Measurements from ENCODE around the gene BMP2.

The BMP2 gene

DNA sequence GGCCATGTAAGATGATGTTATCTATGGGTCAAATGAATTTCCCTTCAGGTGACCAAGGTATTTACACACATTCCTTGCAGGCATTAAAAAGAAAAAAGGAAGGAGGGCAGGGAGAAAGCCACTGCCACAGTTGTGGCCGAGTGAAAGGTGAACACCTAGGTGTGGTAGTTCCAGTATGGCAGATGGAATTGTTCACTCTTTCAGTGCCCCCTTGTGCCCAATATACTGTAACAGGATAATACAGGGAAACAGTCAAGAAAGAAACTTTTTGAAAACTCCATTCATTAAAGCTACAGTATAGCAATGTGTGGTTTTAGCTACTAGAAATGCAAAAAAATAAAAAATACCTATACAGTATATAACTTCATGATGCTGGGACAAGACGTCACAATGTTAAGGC, 52.1 kb downstream of the BMP2 start:
- ChIA-PET POLR2A (no interaction called here), CTCF (no interaction called here)
- no peak for DNase-seq (ENCODE audit: extremely low spot score)
- TF ChIP-seq CTCF (IDR thresholded peaks at IDR 0.05; ENCODE audit: control extremely low read depth, extremely low read depth, low read depth, missing control alignments), result no peak

- ChIA-PET CTCF (interaction anchor here (0.8 to 1.5 kb wide), 5 partner anchors 9 to 1898 kb away, joined by 3 to 4 read pairs (median 3); no protein-coding TSS in a partner anchor), POLR2A (no interaction called here)
- DNase-seq (ENCODE audit: extremely low spot score), result no peak
- TF ChIP-seq CTCF (IDR thresholded peaks at IDR 0.05; ENCODE audit: control extremely low read depth, extremely low read depth, low read depth, missing control alignments), result no peak
These were observed 56.9 kb downstream of the BMP2 start for GRCh38 chr20:6824401-6824800.

- no peak for DNase-seq (ENCODE audit: extremely low spot score)
- no peak for TF ChIP-seq CTCF (IDR thresholded peaks at IDR 0.05; ENCODE audit: control extremely low read depth, extremely low read depth, low read depth, missing control alignments)
- ChIA-PET CTCF (interaction anchor here (0.7 to 2.2 kb wide), 7 partner anchors 12 to 1895 kb away, joined by 3 to 6 read pairs (median 3); no protein-coding TSS in a partner anchor), POLR2A (no interaction called here)
These were observed 60.0 kb downstream of the BMP2 start for GRCh38 chr20:6827472-6827871.

GRCh38 chr20:6828794-6829423, 61.4 kb downstream of the BMP2 start:
- peak; percentile 39 for DNase-seq (ENCODE audit: extremely low spot score)
- peak; percentile 70 for TF ChIP-seq CTCF (IDR thresholded peaks at IDR 0.05; ENCODE audit: control extremely low read depth, extremely low read depth, low read depth, missing control alignments)
- ChIA-PET POLR2A (no interaction called here), CTCF (interaction anchor here (0.9 to 2.0 kb wide), 15 partner anchors 8 to 1894 kb away, joined by 3 to 13 read pairs (median 3); no protein-coding TSS in a partner anchor)

GRCh38 chr20:6829510-6830116, 62.1 kb downstream of the BMP2 start:
- no peak for DNase-seq (ENCODE audit: extremely low spot score)
- no peak for TF ChIP-seq CTCF (IDR thresholded peaks at IDR 0.05; ENCODE audit: control extremely low read depth, extremely low read depth, low read depth, missing control alignments)
- POLR2A ChIA-PET, result no interaction called here
- CTCF ChIA-PET, result interaction anchor here (0.9 to 2.0 kb wide), 12 partner anchors 9 to 1893 kb away, joined by 3 to 13 read pairs (median 3); no protein-coding TSS in a partner anchor
